OCI-LY3 (cell line): ENCODE results near the gene RFX6.
A peak's percentile ranks its signal among the peaks of the same experiment; 100 is the strongest.

ENCODE experiments used
- EZH2phosphoT487 ChIP-seq: fragments of 200-600 bp; shearing (Covaris generic); IDR thresholded peaks from 2 replicates; pipeline ENCODE4 v1.6.1; 2018; ENCODE audit warnings: antibody characterized with exemption, mixed run types, low read depth
- TF ChIP-seq, protein P1 (sequence below): fragments of 200-600, 300-600 bp; sonication (generic); IDR thresholded peaks from 2 replicates; pipeline ENCODE4 v1.5.1; 2014; ENCODE audit warnings: antibody characterized with exemption, low read length, low read depth

DNA sequence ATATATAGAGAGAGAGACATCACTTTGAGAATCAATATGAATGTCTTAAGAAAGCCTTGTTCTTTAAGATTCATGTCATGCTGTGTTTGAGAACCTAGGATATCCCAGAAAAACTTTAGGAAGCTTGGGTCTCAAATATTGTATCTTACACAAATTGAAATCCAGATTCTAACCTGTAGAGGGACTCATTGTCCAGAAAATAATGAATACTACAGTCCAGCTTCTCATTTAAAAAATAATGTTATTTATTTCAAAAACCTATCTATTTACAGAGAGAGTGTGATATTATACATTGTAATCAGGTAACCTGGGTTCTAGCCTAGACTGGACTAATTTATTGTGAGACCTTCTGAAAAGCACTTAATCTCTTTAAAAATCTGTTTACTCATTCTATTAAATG, 4.2 kb downstream of the RFX6 start:
- TF ChIP-seq, protein P1, sequence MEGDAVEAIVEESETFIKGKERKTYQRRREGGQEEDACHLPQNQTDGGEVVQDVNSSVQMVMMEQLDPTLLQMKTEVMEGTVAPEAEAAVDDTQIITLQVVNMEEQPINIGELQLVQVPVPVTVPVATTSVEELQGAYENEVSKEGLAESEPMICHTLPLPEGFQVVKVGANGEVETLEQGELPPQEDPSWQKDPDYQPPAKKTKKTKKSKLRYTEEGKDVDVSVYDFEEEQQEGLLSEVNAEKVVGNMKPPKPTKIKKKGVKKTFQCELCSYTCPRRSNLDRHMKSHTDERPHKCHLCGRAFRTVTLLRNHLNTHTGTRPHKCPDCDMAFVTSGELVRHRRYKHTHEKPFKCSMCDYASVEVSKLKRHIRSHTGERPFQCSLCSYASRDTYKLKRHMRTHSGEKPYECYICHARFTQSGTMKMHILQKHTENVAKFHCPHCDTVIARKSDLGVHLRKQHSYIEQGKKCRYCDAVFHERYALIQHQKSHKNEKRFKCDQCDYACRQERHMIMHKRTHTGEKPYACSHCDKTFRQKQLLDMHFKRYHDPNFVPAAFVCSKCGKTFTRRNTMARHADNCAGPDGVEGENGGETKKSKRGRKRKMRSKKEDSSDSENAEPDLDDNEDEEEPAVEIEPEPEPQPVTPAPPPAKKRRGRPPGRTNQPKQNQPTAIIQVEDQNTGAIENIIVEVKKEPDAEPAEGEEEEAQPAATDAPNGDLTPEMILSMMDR: peak; percentile 38
- TF ChIP-seq EZH2phosphoT487: no peak
